Left ventricle myocardium inferior (tissue), 1 donor: ENCODE results near the gene XXYLT1. TPM values are rescaled to one million over a fixed set of nuclear protein-coding genes. Genes with fewer than 3 reads are reported as not detected.

ENCODE experiments used
- DNase-seq: peaks from one replicate; pipeline ENCODE4 v3.0.0-alpha.2; 2020
- H3K27ac ChIP-seq: fragments of 200-600 bp; replicated peaks from 2 replicates; pipeline ENCODE4 v1.8.0; 2021
- H3K27me3 ChIP-seq: fragments of 200-600 bp; 2 replicates; pipeline ENCODE4 v1.8.0; 2021; ENCODE audit warnings: low read depth
- H3K36me3 ChIP-seq: fragments of 200-600 bp; 2 replicates; pipeline ENCODE4 v1.8.0; 2021
- H3K4me1 ChIP-seq: fragments of 200-600 bp; 2 replicates; pipeline ENCODE4 v1.8.0; 2021
- H3K4me3 ChIP-seq: fragments of 200-600 bp; 2 replicates; pipeline ENCODE4 v1.8.0; 2021; ENCODE audit warnings: mild to moderate bottlenecking, moderate library complexity
- H3K9me3 ChIP-seq: fragments of 200-600 bp; replicated peaks from 2 replicates; pipeline ENCODE4 v1.8.0; 2021
- intact Hi-C: fragments of 100-400 bp; cut with micrococcal nuclease; formaldehyde crosslinking; loops from one replicate; pipeline ENCODE4 v1.11.0; 2022
- total RNA-seq: library from RNA; stranded (reverse); fragmentation: NEBNext Ultra II Directional; extraction: Animal tissue kit (Norgen Biotek cat#: 25700); gene quantifications from one replicate; pipeline ENCODE4 v1.2.1, GENCODE V29; 2021
- TF ChIP-seq, protein P1 (sequence below): fragments of 200-600 bp; IDR thresholded peaks from 2 replicates; pipeline ENCODE4 v1.8.0; 2021; ENCODE audit warnings: antibody characterized with exemption, mild to moderate bottlenecking, borderline replicate concordance
- donor health status: DM: no; HTN: yes; CAD: no; lungs with severe emphysema.

The XXYLT1 gene
- total RNA-seq, 1 donor from 2014 or later, result 2.3 TPM

- TF ChIP-seq, protein P1, sequence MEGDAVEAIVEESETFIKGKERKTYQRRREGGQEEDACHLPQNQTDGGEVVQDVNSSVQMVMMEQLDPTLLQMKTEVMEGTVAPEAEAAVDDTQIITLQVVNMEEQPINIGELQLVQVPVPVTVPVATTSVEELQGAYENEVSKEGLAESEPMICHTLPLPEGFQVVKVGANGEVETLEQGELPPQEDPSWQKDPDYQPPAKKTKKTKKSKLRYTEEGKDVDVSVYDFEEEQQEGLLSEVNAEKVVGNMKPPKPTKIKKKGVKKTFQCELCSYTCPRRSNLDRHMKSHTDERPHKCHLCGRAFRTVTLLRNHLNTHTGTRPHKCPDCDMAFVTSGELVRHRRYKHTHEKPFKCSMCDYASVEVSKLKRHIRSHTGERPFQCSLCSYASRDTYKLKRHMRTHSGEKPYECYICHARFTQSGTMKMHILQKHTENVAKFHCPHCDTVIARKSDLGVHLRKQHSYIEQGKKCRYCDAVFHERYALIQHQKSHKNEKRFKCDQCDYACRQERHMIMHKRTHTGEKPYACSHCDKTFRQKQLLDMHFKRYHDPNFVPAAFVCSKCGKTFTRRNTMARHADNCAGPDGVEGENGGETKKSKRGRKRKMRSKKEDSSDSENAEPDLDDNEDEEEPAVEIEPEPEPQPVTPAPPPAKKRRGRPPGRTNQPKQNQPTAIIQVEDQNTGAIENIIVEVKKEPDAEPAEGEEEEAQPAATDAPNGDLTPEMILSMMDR, result no peak
- Histone ChIP-seq H3K27ac (no peak overlapping the region), H3K36me3 (no peaks in the 10 kb centered on the region), H3K4me3 (no peak overlapping the region), H3K9me3 (peaks cover 11% of the 10 kb centered on the region), H3K27me3 (no peaks in the 10 kb centered on the region), H3K4me1 (peaks cover 22% of the 10 kb centered on the region)
- no peak for DNase-seq
- intact Hi-C loops, result no loop called here
These were observed 74.7 kb downstream of the XXYLT1 start for GRCh38 chr3:195196266-195196665.

GRCh38 chr3:195195321-195196209 lies 75.4 kb downstream of the XXYLT1 start:
- no peak overlapping the region for H3K27ac ChIP-seq
- peaks cover 18% of the 10 kb centered on the region for H3K9me3 ChIP-seq
- intact Hi-C loops, result no loop called here
- TF ChIP-seq, protein P1, result peak; percentile 14
- DNase-seq, result no peak
- H3K27me3 ChIP-seq, result no peaks in the 10 kb centered on the region
- H3K36me3 ChIP-seq, result no peaks in the 10 kb centered on the region
- peaks cover 22% of the 10 kb centered on the region for H3K4me1 ChIP-seq
- H3K4me3 ChIP-seq, result no peak overlapping the region

GRCh38 chr3:195194559-195195206 lies 76.3 kb downstream of the XXYLT1 start:
- Histone ChIP-seq H3K9me3 (peaks cover 21% of the 10 kb centered on the region), H3K4me1 (peaks cover 22% of the 10 kb centered on the region), H3K27me3 (no peaks in the 10 kb centered on the region), H3K36me3 (no peaks in the 10 kb centered on the region), H3K4me3 (no peak overlapping the region), H3K27ac (no peak overlapping the region)
- no peak for DNase-seq
- intact Hi-C loops, result no loop called here
- TF ChIP-seq, protein P1, result no peak

GRCh38 chr3:195191580-195191979 lies 79.4 kb downstream of the XXYLT1 start:
- H3K36me3 ChIP-seq, result no peaks in the 10 kb centered on the region
- peaks cover 35% of the 10 kb centered on the region for H3K4me1 ChIP-seq
- no peak overlapping the region for H3K27ac ChIP-seq
- TF ChIP-seq, protein P1, result no peak
- DNase-seq, result no peak
- H3K9me3 ChIP-seq, result peaks cover 21% of the 10 kb centered on the region
- intact Hi-C loops, result no loop called here
- no peak overlapping the region for H3K4me3 ChIP-seq
- H3K27me3 ChIP-seq, result no peaks in the 10 kb centered on the region

- H3K36me3 ChIP-seq, result no peaks in the 10 kb centered on the region
- intact Hi-C loops, result no loop called here
- no peak overlapping the region for H3K4me3 ChIP-seq
- H3K27me3 ChIP-seq, result no peaks in the 10 kb centered on the region
- H3K4me1 ChIP-seq, result peaks cover 32% of the 10 kb centered on the region
- H3K27ac ChIP-seq, result no peak overlapping the region
- TF ChIP-seq, protein P1, result no peak
- DNase-seq, result no peak
- H3K9me3 ChIP-seq, result peaks cover 21% of the 10 kb centered on the region
These were observed 81.1 kb downstream of the XXYLT1 start for GRCh38 chr3:195189821-195190220.
